ENCODE measurements around the gene SRSF9.
"Not testable (repeated sequence)": the region's sequence is repeated elsewhere in the genome, so short reads cannot be mapped to it uniquely, and the experiment has no call there.

The SRSF9 gene, protein sequence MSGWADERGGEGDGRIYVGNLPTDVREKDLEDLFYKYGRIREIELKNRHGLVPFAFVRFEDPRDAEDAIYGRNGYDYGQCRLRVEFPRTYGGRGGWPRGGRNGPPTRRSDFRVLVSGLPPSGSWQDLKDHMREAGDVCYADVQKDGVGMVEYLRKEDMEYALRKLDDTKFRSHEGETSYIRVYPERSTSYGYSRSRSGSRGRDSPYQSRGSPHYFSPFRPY

DNA sequence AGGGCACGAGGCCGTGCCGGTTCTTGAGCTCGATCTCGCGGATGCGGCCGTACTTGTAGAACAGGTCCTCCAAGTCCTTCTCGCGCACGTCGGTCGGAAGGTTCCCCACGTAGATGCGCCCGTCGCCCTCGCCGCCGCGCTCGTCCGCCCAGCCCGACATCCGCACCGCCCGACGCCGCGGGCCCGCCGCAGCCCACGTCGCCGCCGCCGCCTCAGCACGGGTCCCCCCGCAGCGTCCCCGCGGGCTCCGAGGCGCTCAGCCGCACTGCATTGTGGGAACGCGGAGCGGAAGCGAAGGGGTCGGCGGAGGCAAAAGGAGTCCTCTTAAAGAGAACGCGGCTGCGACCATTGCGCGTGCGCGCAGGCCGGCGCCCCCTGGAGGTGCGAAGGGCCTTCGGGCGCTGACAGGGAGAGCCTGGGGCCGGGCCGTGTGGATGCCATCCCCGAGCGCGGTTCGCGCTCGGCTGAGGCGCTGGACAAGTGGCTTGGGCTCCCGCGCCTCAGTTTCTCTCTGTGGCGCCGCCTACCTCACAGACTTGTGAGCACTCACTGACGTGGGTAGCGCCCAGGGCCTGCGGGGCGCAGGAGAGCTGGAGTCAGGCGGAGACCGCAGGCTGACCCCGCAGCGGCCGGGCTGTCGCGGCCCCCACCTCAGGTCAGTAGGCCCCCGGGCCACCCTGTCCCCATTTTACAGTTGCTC is at the start of gene SRSF9:
SRSF9 (minus strand) TSS at position 299 of the 700 bp plus-strand sequence; CDS start at position 160, 139 bp downstream.
- DNase-seq: peak; percentile 98

DNA sequence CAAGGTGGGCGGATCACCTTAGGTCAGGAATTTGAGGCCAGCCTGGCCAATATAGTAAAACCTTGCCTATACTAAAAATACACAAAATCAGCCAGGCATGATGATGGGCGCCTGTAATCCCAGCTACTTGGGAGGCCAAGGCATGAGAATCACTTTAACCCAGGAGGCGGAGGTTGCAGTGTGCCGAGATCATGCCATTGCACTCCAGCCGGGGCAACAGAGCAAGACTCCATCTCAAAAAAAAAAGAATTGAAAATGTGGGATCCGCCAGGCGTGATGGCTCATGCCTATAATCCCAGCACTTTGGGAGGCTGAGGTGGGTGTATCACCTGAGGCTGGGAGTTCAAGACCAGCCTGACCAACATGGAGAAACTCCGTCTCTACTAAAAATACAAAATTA is 49.8 kb upstream of the SRSF9 start:
- DNase-seq: not testable (repeated sequence)

DNA sequence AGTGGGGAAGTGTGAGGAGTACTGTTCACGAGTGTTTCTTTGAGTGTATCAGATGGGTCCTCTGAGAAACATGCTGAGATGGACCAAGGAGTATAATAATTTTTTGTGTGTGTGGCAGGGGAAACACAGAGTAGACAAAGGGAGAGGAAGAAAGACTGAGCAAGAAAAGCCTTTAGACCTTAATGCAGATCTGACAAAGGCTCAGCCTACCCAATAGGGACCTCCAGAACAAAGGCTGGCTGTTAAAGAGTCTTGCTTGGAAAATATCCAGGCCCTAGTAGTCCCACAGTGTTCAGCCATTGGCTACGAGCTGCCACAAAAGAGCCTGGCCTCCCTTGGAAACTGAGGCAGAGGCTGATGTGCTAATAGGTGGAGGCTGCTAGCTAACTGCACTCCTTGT is 45.9 kb upstream of the SRSF9 start:
- no peak for DNase-seq

DNA sequence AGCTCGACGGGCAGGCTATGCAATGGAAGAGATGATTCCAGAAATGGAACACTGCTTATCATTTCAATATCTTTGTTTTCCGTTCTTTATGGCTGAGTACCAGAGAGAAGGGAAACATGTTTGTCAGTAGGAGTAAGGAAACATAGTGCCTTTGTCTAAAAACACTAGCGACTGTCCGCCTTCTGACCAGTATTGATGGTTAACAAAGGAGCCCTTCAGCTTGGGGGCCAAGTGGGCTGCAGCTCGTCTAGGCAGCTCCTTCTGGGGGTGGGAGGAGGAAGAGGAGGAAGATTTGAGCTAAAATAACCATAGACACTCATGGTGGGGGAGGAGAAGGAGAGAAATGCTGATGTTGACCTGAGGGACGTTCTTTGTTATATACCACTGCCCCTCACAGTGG is 44.5 kb upstream of the SRSF9 start:
- DNase-seq: no peak

DNA sequence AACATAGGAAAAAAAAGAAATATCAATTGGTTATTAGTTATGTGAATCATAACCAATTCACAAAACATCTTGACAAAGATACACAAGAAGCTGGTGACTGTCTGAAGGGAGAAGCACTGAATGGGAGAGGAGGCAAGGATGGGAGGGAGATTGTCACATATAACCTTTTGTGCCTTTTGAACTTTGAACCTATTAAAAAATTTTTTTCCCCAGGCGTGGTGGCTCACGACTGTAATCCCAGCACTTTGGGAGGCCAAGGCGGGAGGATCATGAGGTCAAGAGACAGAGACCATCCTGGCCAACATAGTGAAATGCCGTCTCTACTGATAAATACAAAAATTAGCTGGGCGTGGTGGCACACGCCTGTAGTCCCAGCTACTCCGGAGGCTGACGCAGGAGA is 39.0 kb upstream of the SRSF9 start:
- DNase-seq: no peak

DNA sequence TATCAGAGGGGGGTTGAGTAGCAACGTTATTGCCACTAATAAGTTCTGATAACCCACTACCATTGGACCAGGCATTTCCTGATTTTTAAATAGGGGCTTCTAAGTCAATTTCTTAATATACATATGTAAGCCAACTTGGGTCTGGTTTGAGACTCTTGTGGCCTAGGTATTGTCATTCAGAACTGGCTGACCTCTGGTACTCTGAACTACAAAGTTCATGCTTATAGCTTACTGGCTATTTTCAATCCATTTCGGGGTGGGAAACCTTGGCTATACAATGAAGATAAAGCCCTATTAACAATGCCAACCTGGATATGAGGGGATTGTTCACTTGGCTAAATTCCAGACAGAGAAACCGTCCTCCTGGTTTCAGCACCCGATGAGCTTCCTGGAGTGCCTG is 35.0 kb upstream of the SRSF9 start:
- DNase-seq: no peak

DNA sequence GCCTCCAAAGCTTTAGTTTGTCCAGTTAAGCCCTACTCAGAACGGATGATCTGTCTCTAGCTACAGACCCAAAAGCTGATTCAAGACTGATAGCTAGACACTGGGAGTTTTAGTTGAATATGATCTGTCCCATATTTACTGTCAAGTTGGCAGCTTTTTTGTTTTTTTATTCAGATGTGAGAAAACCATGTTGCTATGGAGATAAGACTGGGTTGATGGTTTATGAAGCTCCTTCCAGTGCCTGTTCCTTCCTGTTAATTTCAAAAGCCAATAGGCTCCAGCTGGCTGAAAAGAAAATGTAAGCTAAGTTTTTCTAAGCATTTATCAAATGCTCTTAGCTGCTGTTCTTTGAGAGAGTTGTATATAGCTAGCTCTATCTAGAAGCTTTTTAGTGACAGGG is 31.0 kb upstream of the SRSF9 start:
- no peak for DNase-seq

DNA sequence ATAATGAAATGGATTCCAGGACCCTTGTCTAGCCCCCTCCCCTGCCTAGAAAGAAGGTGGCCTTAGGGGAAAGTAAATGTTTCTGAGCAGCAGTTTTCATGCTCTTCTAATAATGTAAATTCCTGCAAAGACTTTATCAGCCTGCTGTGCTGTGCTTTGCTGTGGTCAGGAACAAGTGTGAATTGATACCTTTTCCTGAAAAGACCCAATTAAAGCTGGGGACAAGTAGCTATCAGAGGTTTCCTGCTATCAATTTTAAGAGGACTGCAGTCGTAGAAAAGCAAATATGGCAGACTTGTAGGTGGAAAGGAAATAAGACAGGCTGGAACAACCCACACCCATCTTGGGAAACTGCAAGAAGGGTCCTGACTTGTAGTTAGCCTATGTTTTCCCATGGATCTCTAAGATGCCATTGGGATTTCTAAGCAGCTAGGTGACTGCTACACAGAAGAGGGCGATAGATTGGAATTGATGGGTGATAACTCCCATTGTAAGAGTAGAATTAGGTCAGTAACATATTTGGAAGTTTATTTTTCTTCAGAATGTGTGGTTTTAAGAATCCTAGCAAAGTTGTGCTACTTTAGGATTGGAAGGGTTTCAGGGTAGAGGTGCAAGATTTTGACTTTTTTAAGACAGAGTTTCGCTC is 29.4 kb upstream of the SRSF9 start:
- no peak for DNase-seq

DNA sequence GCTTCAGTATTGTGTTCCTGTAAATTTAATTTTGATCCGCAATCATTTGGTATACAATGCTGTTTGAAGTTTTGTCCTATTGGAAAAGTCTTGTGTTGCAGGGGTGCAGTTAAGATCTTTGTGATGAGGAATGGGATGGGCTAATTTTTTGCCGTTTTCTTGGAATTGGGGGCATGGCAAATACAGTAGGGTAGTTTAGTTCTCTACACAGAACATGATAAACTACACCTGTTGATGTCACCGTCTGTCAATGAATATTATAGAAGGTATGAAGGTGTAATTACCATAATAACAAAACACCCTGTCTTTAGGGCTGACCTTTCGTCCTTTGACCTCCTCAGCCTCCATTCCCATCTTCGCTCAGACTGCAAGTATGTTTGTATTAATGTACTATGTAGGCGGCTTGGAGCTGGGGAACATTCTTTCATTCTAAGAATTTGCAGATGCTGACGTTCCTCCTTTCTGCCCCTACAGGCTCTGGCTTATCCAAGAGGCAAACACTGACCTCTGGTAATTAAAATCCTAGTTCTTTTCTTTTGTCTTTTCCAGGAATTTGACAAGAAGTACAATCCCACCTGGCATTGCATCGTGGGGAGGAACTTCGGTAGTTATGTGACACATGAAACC is 28.1 kb upstream of the SRSF9 start:
- DNase-seq: no peak

DNA sequence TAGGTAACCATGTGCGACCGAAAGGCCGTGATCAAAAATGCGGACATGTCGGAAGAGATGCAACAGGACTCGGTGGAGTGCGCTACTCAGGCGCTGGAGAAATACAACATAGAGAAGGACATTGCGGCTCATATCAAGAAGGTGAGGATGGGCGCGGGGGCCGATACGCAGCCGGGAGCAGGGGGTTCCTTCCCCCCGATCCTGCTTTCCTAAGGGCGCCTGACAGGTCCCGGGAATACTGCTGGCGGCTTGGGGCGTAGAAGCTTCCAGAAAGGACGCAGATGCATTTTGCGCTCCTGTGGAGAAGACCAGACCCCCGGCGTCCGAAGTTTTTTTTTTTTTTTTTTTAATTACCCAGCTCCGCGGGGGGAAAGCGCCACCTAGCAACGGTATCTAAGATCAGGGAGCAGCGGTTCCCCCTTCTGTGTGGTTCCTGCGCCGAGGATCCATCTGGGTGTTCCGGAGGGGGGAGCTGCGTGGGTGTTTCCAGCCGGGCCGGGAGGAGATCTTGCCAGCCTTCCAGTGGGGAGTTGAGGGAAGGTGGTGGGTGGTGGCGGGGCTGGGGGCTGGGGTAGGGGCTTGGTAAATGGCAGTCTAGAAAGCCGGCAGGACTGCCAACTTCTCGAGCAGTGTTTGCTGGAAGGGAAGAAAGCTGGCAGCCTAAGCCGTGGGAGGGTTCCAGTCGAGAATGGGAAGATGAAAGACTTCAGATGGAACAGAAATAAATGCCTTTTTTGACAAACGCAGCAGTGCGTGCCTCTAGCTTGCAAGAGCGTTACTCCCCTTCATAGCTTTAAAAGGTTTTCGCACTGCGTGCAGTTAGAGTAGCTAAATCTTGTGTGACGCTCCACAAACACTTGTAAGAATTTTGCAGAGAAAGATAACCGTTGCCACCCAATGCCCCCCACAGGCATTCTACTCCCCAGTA is 27.1 kb upstream of the SRSF9 start:
- peak; percentile 66 for DNase-seq

DNA sequence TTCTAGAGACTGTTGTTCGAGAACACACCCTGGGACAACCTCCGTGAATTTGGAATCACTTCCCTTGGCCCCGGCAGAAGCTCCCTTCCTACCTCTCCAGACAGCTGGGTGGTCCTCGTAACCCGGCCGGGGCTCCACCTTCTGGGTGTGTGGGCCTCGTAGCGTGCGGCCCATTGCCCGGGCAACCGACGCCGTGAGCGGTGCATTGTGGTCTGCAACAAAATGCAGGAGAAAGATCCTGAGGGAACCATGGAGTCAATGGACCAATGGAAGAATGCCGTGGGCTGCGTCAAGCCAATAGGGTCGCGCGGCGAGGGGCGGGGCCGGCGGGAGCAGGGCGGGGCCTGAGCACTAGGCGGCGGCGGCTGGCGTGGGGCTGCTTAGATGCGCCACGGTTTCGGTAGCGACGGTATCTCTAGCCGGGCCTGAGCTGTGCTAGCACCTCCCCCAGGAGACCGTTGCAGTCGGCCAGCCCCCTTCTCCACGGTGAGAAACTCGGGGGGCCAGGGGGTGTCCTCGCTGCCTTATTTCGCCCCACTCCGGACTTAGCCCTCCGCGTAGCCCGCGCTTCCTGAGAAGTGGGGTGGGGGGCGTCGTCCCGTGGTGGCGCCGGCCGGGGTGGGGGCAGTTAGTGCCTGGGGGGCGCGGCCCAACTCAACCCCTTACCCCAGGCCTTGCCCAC is 26.3 kb upstream of the SRSF9 start, which contains the start of gene DYNLL1:
DYNLL1 (plus strand) TSS at position 383 of the 682 bp plus-strand sequence. CDS start 309 bp downstream, outside the sequence.
- DNase-seq: peak; percentile 96

DNA sequence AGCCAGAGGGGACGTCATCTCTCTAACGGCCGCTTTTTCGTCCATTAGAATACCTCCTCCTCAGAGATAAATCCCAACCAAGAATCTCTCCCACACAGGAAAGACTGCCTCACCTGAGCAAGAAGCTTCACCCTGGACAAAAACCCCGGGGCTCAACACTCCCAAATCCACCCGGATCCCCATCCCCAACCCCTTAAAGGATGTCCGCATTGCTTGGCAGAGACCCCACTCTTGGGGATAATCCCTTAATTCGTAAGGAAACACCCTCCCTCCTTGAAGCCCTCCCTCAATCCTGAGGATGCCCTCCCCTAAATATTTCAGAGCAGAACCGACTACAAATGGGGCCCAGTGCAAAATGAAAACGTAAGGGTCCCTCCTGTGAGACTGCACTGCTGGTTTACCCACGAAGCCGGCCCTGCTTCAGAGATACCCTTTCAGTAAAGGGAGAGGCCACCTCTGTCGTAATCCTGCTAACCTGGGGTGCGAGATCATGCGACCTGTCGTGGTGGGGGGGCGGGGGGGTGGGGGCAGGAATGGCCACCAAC is 25.7 kb upstream of the SRSF9 start:
- no peak for DNase-seq

DNA sequence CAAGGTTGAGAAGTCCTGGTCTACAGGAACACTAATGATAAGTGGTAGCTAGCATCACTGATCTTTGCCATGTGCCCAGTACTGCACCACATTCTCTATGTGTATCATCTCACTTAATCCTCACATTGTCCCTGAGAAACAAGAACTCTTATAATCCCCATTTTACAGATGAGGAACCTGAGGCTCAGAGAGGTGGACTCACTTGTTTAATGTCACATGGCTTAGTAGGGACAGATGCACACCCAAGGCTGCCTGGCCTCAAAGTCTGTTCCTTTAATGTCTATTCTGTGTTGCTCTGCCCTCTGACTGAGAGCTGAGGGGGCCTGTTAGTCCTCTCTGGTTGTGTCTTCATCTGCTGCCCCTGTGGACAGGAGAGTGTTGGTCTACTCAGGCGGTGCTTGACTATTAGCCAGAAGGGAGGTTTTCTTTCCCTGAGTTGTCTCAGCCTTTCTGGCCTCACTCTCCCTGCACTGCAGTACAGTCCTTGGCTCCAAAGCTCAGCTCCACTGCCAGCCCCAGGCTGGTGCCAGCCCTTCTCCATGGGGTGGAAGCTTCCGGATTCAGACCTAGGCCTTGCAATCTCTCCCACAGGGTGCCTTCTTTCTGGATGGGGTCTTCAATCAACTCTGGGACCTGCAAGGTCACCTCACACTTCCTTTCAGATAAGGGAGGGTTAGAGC is 21.4 kb upstream of the SRSF9 start:
- no peak for DNase-seq

DNA sequence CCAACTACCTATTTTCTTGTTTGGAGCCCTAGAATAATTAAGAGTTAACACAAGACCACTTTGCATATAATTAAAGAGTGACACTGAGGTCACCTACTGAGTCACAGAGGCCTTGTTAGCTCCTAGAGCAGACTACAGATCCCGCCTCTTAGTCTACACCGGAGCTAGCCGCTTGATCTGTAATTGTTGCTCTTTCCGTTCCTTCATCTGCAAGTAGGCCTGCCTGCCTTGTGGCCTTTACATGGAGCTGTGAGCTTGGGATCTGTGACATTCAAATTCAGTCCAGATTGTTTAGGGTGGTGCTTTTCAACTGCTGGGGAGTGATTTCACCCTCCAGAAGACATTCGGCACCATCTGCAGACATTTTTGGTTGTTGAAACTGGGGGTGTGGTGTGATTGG is 20.8 kb upstream of the SRSF9 start:
- DNase-seq: no peak

DNA sequence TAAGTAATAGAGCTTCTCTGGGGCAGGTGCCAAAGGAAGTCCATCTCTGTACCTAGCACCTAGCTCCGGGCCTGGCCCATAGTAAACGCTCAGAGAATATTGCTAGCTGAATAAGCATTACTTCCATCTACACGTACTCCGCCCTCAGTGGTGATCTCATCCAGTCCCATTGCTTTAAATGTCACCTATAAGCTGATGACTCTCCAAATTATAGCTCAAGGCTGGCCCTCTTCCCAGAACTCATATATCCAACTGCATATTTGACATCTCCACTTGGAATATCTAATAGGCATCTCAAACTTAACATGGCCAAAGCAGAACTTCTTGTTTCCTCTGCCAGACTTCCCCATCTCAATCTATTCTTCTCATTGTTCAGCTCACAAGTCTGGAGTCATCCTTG is 19.5 kb upstream of the SRSF9 start:
- DNase-seq: no peak

DNA sequence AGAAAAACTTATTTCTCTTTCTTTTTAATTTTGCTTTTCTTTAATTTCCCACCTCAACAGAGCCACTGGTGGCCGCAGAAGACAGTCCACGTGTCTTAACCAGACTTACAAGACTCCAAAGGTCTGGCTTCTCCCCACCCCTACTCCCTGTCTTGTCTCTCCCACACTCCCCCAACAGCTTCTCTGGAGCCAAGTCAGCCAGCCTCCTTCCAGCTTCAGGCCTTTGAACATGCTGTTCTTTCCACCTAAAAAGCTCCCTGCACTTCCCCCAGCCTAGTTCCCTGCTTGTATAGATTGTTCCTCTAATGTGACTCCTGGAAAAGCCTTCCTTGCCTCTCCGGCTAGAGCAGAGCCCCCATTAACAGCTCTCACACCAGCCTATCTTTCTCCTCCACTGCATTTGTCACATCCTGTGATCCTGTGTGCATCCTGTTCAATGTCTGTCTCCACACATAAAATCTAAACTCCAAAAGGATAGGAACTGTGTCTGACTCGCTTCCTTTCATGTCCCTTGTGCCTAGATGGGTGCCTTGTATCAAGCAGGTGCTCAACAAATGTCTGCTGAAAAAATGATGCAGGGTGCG is 18.6 kb upstream of the SRSF9 start:
- no peak for DNase-seq

DNA sequence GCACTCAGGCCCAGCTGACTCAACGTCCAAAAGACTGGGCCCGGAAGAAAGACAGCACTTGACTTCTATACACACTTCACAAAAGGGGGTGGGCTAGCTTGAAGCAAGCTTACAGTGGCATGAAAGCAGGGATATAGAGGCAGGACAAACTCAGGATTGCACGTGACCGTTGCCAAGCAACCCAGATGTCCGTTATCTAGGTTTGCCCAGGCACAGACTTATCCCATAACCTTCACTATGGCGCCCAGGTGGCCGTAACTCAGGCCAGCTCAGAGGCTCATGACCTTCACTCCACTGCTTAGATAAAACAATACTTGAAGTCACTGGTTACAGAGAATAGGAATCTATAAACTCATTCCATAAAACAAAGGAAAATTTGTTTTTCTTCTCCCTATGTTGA is 18.0 kb upstream of the SRSF9 start:
- DNase-seq: not testable (repeated sequence)

DNA sequence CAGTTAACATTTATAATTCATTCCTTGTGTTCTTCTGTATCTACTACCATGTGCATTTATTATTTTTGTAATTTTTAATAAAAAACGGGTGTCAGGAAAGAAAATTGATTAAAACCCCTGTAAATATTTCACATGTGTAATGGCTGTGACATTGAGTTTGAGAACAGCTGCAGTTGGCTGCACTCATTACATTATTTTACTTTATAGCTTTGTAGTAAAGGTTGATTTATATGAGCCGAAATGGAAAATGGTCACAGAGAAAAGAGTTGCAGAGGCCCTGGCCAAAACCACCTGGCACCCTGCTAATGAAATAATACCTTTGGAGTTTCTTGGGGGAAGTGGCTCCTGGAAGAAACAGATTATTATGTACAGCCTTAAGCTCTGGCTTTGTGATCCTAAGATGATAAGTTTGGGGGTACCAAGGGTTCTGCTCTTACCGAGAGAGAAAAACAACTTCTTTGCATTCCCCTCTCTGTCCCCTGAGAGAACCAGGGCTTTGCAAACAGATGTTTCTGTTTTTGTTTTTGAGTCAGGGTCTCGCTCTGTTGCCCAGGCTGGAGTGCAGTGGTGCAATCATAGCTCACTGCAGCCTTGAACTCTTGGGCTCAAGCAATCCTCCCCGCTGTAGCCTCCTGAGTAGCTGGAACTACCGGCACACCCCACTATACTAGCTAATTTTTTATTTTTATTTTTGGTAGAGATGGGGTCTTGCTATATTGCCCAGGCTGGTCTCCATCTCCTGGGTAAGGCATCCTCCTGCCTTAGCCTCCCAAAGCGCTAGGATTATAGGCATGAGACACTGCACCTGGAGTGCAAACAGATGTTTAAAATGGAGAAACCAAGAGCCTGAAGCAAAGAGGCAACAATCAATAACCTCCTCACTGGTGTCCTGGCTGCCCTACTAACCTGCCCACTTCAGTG is 16.7 kb upstream of the SRSF9 start:
- no peak for DNase-seq

DNA sequence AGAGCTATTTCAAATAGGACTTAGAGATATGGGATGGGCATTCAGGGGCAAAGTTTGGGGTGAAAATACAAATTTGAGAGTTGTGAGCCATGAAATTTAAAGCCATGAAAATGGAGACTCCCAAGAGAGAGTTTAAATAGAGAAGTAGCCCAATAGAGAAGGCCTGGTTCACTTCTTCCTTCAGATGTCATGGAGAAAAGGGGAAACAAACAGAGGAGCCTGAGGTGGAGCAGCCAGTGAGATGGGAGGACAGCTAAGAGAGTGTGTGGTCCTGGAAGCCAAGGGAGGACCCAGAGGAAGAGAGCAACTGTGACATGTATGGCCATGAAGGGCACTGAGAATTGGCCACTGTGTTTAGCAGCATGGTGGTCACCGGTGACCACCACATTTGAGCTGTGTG is 14.1 kb upstream of the SRSF9 start:
- no peak for DNase-seq

Measured in RPMI8226 (cell line).